Right lobe of liver (tissue), 6 donors: ENCODE data around the gene MRPS34. TPM values are rescaled to one million over a fixed set of nuclear protein-coding genes. Genes with fewer than 3 reads are reported as not detected.
"Not testable (repeated sequence)": the region's sequence is repeated elsewhere in the genome, so short reads cannot be mapped to it uniquely, and the experiment has no call there.

Experiments used
- ATAC-seq, 4 donors: fragments of 200-7000 bp; cut with Tn5 transposase; one replicate each; pipeline ENCODE4 v1.9.1; 2020; ENCODE audit warnings: mild to moderate bottlenecking in 4 of 4, moderate library complexity in 4 of 4
- DNase-seq, 3 donors: peaks; one replicate each; pipeline ENCODE4 v3.0.0-alpha.2; 2020
- H3K27ac ChIP-seq, 3 donors: fragments of 200-600 bp; one replicate each; pipeline ENCODE4 v1.8.0; 2022
- H3K27me3 ChIP-seq, 2 donors: fragments of 200-600 bp; one replicate each; pipeline ENCODE4 v1.8.0; 2022
- H3K36me3 ChIP-seq, 4 donors: fragments of 200-600 bp; sonication (generic) in 1 of 4; one replicate each; pipeline versions ENCODE4 v1.5.1 to v1.8.0; 2017 to 2022; ENCODE audit warnings: control low read depth in 1 of 4
- H3K4me1 ChIP-seq, 4 donors: fragments of 200-600 bp; sonication (generic) in 1 of 4; one replicate each; pipeline versions ENCODE4 v1.5.1 to v1.8.0; 2017 to 2022; ENCODE audit warnings: control low read depth in 1 of 4
- H3K4me3 ChIP-seq, 3 donors: fragments of 200-600 bp; one replicate each; pipeline ENCODE4 v1.8.0; 2022
- H3K9me3 ChIP-seq, 4 donors: fragments of 200-600 bp; sonication (generic) in 1 of 4; one replicate each; pipeline versions ENCODE4 v1.5.1 to v1.8.0; 2017 to 2022; ENCODE audit warnings: control low read depth in 1 of 4
- CTCF ChIP-seq, 4 donors: fragments of 200-600 bp in 3 of 4; fragments of 450-650 bp in 1 of 4; IDR thresholded peaks; one replicate each; pipeline versions ENCODE4 v1.5.1 to v1.8.0; 2016 to 2022; ENCODE audit warnings: antibody characterized with exemption in 4 of 4, mild to moderate bottlenecking in 2 of 4
- POLR2A ChIP-seq: fragments of 450-650 bp; IDR thresholded peaks from one replicate; pipeline ENCODE4 v1.6.1; 2017; ENCODE audit warnings: antibody characterized with exemption, mild to moderate bottlenecking
- WGBS: methylation state at CpG from one replicate; pipeline ENCODE4 v1.1.6; 2018; ENCODE audit warnings: low coverage, low lambda C conversion rate; ENCODE audit not compliant: insufficient coverage; ENCODE audit errors: missing lambda C conversion rate; 5-methylcytosine and 5-hydroxymethylcytosine counted together
- intact Hi-C, 2 donors: fragments of 100-400 bp; cut with DNase I; formaldehyde crosslinking; loops; one replicate each; pipeline versions ENCODE4 v1.11.2 to v1.14.1; 2022
- total RNA-seq, 6 experiments: library from RNA; depleted of rRNA in 2 of 6; stranded (reverse); fragments of >200 nt in 2 of 6; fragmentation: NEBNext Ultra II Directional in 3 of 6; extraction: Animal tissue kit (Norgen Biotek cat#: 25700) in 3 of 6; gene quantifications; one replicate each; pipeline versions ENCODE4 v1.1.0 to v1.2.4, GENCODE V29; 2016 to 2023
- donor health status: DM: no; HTN: yes; CAD: no.
- donor health status: DM: no; HTN: no; CAD: no.
- donor health status: DM: no; HTN: no; CAD: no.
- donor health status: DM: no; HTN: yes; CAD: no.
- donor health status: DM: no; HTN: yes; CAD: no.

Gene MRPS34
- total RNA-seq, 6 experiments from 2014 or later, result 42.5 to 90.5 (median 52.9) TPM

- no peaks in the 10 kb centered on the region for H3K27me3 ChIP-seq
- ATAC-seq (no peak), DNase-seq (no peak)
- no peaks in the 10 kb centered on the region for H3K9me3 ChIP-seq
- H3K4me1 ChIP-seq, result no peaks in the 10 kb centered on the region
- peaks cover 0 to 31% (median 22%) of the 10 kb centered on the region in 4 donors for H3K36me3 ChIP-seq
- H3K27ac ChIP-seq, result no peak overlapping the region
- H3K4me3 ChIP-seq, result no peak overlapping the region
- 75% methylated on average over 4 of the region's 10 CpGs for WGBS
- intact Hi-C loops, result no loop called here
- TF ChIP-seq POLR2A (no peak), CTCF (IDR thresholded peaks at IDR 0.05) (no peak)
Measured at GRCh38 chr16:1807626-1808025, 34.7 kb upstream of the MRPS34 start.

GRCh38 chr16:1800701-1801100 is 27.8 kb upstream of the MRPS34 start:
- TF ChIP-seq CTCF (IDR thresholded peaks at IDR 0.05) (no peak), POLR2A (no peak)
- Histone ChIP-seq H3K4me3 (no peak overlapping the region), H3K9me3 (no peaks in the 10 kb centered on the region), H3K4me1 (no peaks in the 10 kb centered on the region), H3K27ac (no peak overlapping the region), H3K36me3 (no peaks in the 10 kb centered on the region), H3K27me3 (no peaks in the 10 kb centered on the region)
- intact Hi-C loops, result no loop called here
- WGBS, result 74% methylated on average over 8 of the region's 10 CpGs
- ATAC-seq (no peak), DNase-seq (no peak)

GRCh38 chr16:1799263-1799662 is 26.3 kb upstream of the MRPS34 start:
- peaks cover 0 to 13% (median 0%) of the 10 kb centered on the region in 4 donors for H3K4me1 ChIP-seq
- 73% methylated on average over 2 of the region's 5 CpGs for WGBS
- H3K4me3 ChIP-seq, ATAC-seq, H3K27me3 ChIP-seq, H3K36me3 ChIP-seq, DNase-seq, H3K9me3 ChIP-seq, H3K27ac ChIP-seq, intact Hi-C loops: not testable (repeated sequence)

- DNase-seq, result peak in 1 of 3 donors; percentile 24
- Histone ChIP-seq H3K27ac (peak overlapping the region in 1 of 3 donors; percentile 31), H3K4me3 (peak overlapping the region in 2 of 3 donors; percentile 73 to 74)
Measured at GRCh38 chr16:1794908-1795666, 22.2 kb upstream of the MRPS34 start.

GRCh38 chr16:1794221-1794871 is 21.4 kb upstream of the MRPS34 start:
- 40% methylated on average over 3 of the region's 18 CpGs for WGBS
- intact Hi-C loops, result no loop called here
- TF ChIP-seq POLR2A (no peak), CTCF (IDR thresholded peaks at IDR 0.05) (no peak)
- Histone ChIP-seq H3K4me3 (peak overlapping the region; percentile 45 to 74 (median 73)), H3K9me3 (no peaks in the 10 kb centered on the region), H3K4me1 (peaks cover 0 to 38% (median 6%) of the 10 kb centered on the region in 4 donors), H3K36me3 (peaks cover 0 to 13% (median 3%) of the 10 kb centered on the region in 4 donors), H3K27me3 (no peaks in the 10 kb centered on the region), H3K27ac (peak overlapping the region in 2 of 3 donors; percentile 73 to 78)
- DNase-seq (peak; percentile 82 to 93 (median 90)), ATAC-seq (peak; percentile 73 to 82 (median 76))

More at GRCh38 chr16:1794908-1795666, 22.2 kb upstream of the MRPS34 start:
- peak in 1 of 4 donors; percentile 3 for ATAC-seq
- H3K36me3 ChIP-seq, result peaks cover 0 to 9% (median 2%) of the 10 kb centered on the region in 4 donors
- 37% methylated on average over 9 of the region's 32 CpGs for WGBS
- intact Hi-C loops, result no loop called here
- no peaks in the 10 kb centered on the region for H3K9me3 ChIP-seq
- peaks cover 0 to 38% (median 6%) of the 10 kb centered on the region in 4 donors for H3K4me1 ChIP-seq
- TF ChIP-seq POLR2A, result no peak
- H3K27me3 ChIP-seq, result no peaks in the 10 kb centered on the region
